K562 (cell line): ENCODE measurements around the gene MRPL10. TPM values are rescaled to one million over a fixed set of nuclear protein-coding genes. Genes with fewer than 3 reads are reported as not detected.

ENCODE experiments used
- ATAC-seq: fragments of 200-7000 bp; cut with Tn5 transposase; 3 replicates; pipeline ENCODE4 v1.9.1; 2020; ENCODE audit warnings: moderate library complexity
- BruUV-seq: library from RNA; stranded (reverse); fragments of 400-500 nt; replicated peaks from 2 replicates; lab custom pipeline; 2021; lab: Mats Ljungman, UMichigan
- CTCF ChIA-PET: fragments of 300-600 bp; formaldehyde crosslinking; extraction: SDS; loops from one replicate; lab custom pipeline; 2021; ENCODE audit warnings: low intra/inter-chr PET ratio; lab: Yijun Ruan, JAX
- POLR2A ChIA-PET: fragments of 300-600, 350-650 bp; sonication (Branson Sonifier 250); formaldehyde crosslinking; extraction: SDS; loops from one replicate; lab custom pipeline; 2021; ENCODE audit warnings: antibody characterized with exemption, inconsistent platforms; lab: Yijun Ruan, JAX
- DNase-seq, 4 experiments: peaks; one replicate each; pipeline versions ENCODE4 v3.0.0 to v3.0.0-alpha.2; 2011 to 2018; ENCODE audit warnings: low spot score in 3 of 4, mixed read lengths in 3 of 4; ENCODE audit errors: extremely low read depth in 1 of 4
- FAIRE-seq: peaks from 2 replicates; lab custom pipeline; 2011; peaks lifted over from hg19 to GRCh38; lab: Jason Lieb, UNC
- H2AFZ ChIP-seq: 2 replicates; pipeline ENCODE4 v1.6.0; 2011; ENCODE audit warnings: low read depth, low read length, control low read depth, inconsistent platforms
- H3K27ac ChIP-seq: fragments of 200-600 bp; 3 replicates; pipeline ENCODE4 v1.8.0; 2011; ENCODE audit warnings: low read depth, mild to moderate bottlenecking, control low read depth, inconsistent platforms, low read length, moderate library complexity, mixed read lengths; ENCODE audit errors: extremely low read depth
- H3K27me3 ChIP-seq, 2 experiments: fragments of 300-600 bp in 1 of 2; 2 replicates in 1 of 2; 3 replicates in 1 of 2; pipeline versions ENCODE4 v1.6.0 to v1.8.0; 2011; ENCODE audit warnings: inconsistent platforms in 2 of 2, low read length in 2 of 2, mild to moderate bottlenecking in 1 of 2, mixed read lengths in 1 of 2, moderate library complexity in 1 of 2; ENCODE audit not compliant: control insufficient read depth in 2 of 2, insufficient read depth in 2 of 2
- H3K36me3 ChIP-seq: fragments of 300-600 bp; 3 replicates; pipeline ENCODE4 v1.8.0; 2011; ENCODE audit warnings: mild to moderate bottlenecking, low read length, inconsistent platforms; ENCODE audit not compliant: control insufficient read depth, insufficient read depth
- H3K4me1 ChIP-seq, 2 experiments: fragments of 200-600 bp in 1 of 2; replicated peaks in 1 of 2; 2 replicates in 1 of 2; 3 replicates in 1 of 2; pipeline versions ENCODE4 v1.5.1 to v1.8.0; 2011; ENCODE audit warnings: inconsistent platforms in 2 of 2, low read length in 2 of 2, mild to moderate bottlenecking in 1 of 2, mixed read lengths in 1 of 2, moderate library complexity in 1 of 2; ENCODE audit not compliant: control insufficient read depth in 2 of 2, insufficient read depth in 2 of 2
- H3K4me2 ChIP-seq: 2 replicates; pipeline ENCODE4 v1.6.1; 2011; ENCODE audit warnings: low read length, control low read depth, inconsistent platforms, mixed read lengths; ENCODE audit not compliant: insufficient read depth
- H3K4me3 ChIP-seq: fragments of 200-600 bp; sonication (generic), shearing (Covaris generic); 2 replicates; pipeline ENCODE4 v1.5.1; 2016; ENCODE audit warnings: control low read depth, inconsistent platforms
- H3K79me2 ChIP-seq: fragments of 200-600 bp; 3 replicates; pipeline ENCODE4 v1.8.0; 2011; ENCODE audit warnings: low read length, inconsistent platforms; ENCODE audit not compliant: control insufficient read depth, insufficient read depth
- H3K9ac ChIP-seq, 2 experiments: 2 replicates each; pipeline versions ENCODE4 v1.6.0 to v1.6.1; 2011; ENCODE audit warnings: low read depth in 2 of 2, low read length in 2 of 2, control low read depth in 1 of 2, inconsistent platforms in 1 of 2, mild to moderate bottlenecking in 1 of 2, mixed read lengths in 1 of 2; ENCODE audit not compliant: insufficient read depth in 1 of 2
- H3K9me1 ChIP-seq: one replicate; pipeline ENCODE4 v1.6.0; 2011; ENCODE audit warnings: inconsistent platforms, mild to moderate bottlenecking, low read length, moderate library complexity; ENCODE audit not compliant: control insufficient read depth, insufficient read depth
- H3K9me3 ChIP-seq: replicated peaks from 2 replicates; pipeline ENCODE4 v1.5.1; 2011; ENCODE audit warnings: low read depth, low read length, inconsistent platforms; ENCODE audit not compliant: control insufficient read depth, insufficient read depth
- H4K20me1 ChIP-seq: replicated peaks from 2 replicates; pipeline ENCODE4 v1.6.1; 2011; ENCODE audit warnings: low read length, inconsistent platforms, mixed read lengths; ENCODE audit not compliant: control insufficient read depth, insufficient read depth
- ETV5 ChIP-seq: sonication (generic); formaldehyde crosslinking; IDR thresholded peaks from 2 replicates; pipeline ENCODE4 v1.4.0; 2020; ENCODE audit warnings: low read depth, mild to moderate bottlenecking, missing genetic modification reagents
- MEF2D ChIP-seq: conservative IDR thresholded peaks from 2 replicates; pipeline ENCODE4 v1.6.1; 2016; ENCODE audit warnings: low read depth, missing genetic modification characterization, missing compliant biosample characterization
- MEIS2 ChIP-seq: fragments of 450-650 bp; IDR thresholded peaks from 2 replicates; pipeline ENCODE4 v1.6.1; 2014; ENCODE audit warnings: mild to moderate bottlenecking; ENCODE audit not compliant: partially characterized antibody
- NBN ChIP-seq: fragments of 450-650 bp; IDR thresholded peaks from 2 replicates; pipeline ENCODE4 v1.6.1; 2016; ENCODE audit warnings: low read depth, mild to moderate bottlenecking
- NFRKB ChIP-seq: fragments of 450-650 bp; IDR thresholded peaks from 2 replicates; pipeline ENCODE4 v1.6.1; 2016; ENCODE audit warnings: low read depth
- PHB ChIP-seq: fragments of 250-450 bp; sonication (Bioruptor Pico); IDR thresholded peaks from 2 replicates; pipeline ENCODE4 v1.5.0; 2021
- SMARCE1 ChIP-seq: fragments of 450-650 bp; IDR thresholded peaks from 2 replicates; pipeline ENCODE4 v1.7.1; 2016; ENCODE audit warnings: mild to moderate bottlenecking
- TEAD4 ChIP-seq, 2 experiments: sonication (generic) in 1 of 2; formaldehyde crosslinking in 1 of 2; IDR thresholded peaks; 2 replicates each; pipeline versions ENCODE4 v1.6.1 to v1.8.0; 2012 to 2022; ENCODE audit warnings: borderline replicate concordance in 1 of 2, inconsistent platforms in 1 of 2, low read length in 1 of 2, mild to moderate bottlenecking in 1 of 2, missing genetic modification reagents in 1 of 2
- ZNF766 ChIP-seq: fragments of 200-800 bp; sonication (Bioruptor generic); conservative IDR thresholded peaks from 2 replicates; pipeline ENCODE4 v1.6.1; 2016; ENCODE audit warnings: missing genetic modification characterization, missing compliant biosample characterization
- WGBS: fragments of 100-300 bp; shearing (Covaris generic); methylation state at CpG from one replicate; pipeline ENCODE4 v1.1.6; 2016; ENCODE audit warnings: low coverage, mixed read lengths; ENCODE audit not compliant: insufficient coverage; ENCODE audit errors: missing lambda C conversion rate; 5-methylcytosine and 5-hydroxymethylcytosine counted together
- in situ Hi-C: fragments of 300-500 bp; cut with MboI; formaldehyde crosslinking; loops from 4 replicates; pipeline ENCODE4 v1.15.0; 2018; ENCODE audit warnings: inconsistent platforms, mixed read lengths
- intact Hi-C: fragments of 100-400 bp; cut with micrococcal nuclease; formaldehyde crosslinking; loops from 2 replicates; pipeline ENCODE4 v1.14.2; 2022
- polyA plus RNA-seq, 8 experiments: library from polyadenylated mRNA; depleted of rRNA in 4 of 8; stranded (reverse) in 5 of 8; unstranded in 3 of 8; fragments of >200 nt; fragmentation: Nextera tagmentation in 2 of 8; fragmentation: Illumina TruSeq in 1 of 8; extraction: Ambion mirVana in 2 of 8; extraction: Trizol in 1 of 8; gene quantifications; 2 replicates each; pipeline versions ENCODE4 v1.2.1 to v1.2.3, GENCODE V29; 2011 to 2014; ENCODE audit warnings: inconsistent platforms in 1 of 8, missing spikeins in 1 of 8
- total RNA-seq, 7 experiments: library from RNA; depleted of rRNA in 6 of 7; stranded (reverse); fragments of >200 nt in 6 of 7; fragmentation: Illumina TruSeq in 2 of 7; extraction: Trizol in 2 of 7; gene quantifications; 2 replicates each; pipeline versions ENCODE4 v1.2.1 to v1.2.3, GENCODE V29; 2011 to 2021; ENCODE audit warnings: low replicate concordance in 1 of 7
- TF ChIP-seq, protein P1 (sequence below), 2 experiments: fragments of 450-650 bp; IDR thresholded peaks; 2 replicates each; pipeline ENCODE4 v1.6.1; 2018; ENCODE audit warnings: mild to moderate bottlenecking in 2 of 2, low read depth in 1 of 2; ENCODE audit not compliant: partially characterized antibody in 2 of 2

The MRPL10 gene
- total and polyA plus RNA-seq, 9 of the 15 experiments (the other 6 are each of a cell fraction or from before 2014, with no cell fraction given): 27.8 to 105 (median 67.3) TPM

DNA sequence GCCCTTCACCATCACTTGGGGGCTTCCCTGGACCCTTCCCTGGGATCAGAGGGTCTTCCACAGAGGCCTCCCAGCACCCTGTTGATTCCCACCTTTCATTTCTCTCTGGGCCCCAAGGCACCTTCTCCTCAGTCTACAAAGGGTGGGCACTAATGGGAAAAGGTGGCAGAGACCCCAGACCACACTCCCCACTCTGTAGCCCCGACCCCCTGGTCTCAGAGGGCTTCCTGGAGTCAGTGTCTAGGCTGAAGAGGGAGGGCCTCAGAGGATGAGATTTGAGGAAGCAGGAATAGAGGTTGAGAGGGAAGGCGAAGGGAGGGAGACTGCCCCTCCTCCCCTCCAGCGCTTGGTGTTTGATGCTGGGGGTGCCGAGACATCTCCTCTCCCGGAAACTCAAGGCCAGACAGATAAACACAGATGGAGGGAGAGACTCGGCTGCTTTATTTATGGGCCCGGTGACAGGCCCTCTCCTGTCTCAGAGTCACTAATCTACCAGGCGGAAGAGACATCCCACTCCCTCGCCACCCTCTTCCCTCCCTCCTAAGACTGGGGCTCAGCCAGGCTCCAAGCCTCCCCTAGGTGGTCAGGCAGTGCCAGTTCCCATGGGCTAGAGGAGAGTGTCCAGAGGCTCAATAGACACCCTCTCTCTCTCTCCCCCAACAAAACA, 46.2 kb upstream of the MRPL10 start (continued):
- TF ChIP-seq NBN (peak; percentile 52; the same call in 1 of the 2 replicates), NFRKB (no peak)
- TF ChIP-seq, all 486 proteins: peak for 117

DNA sequence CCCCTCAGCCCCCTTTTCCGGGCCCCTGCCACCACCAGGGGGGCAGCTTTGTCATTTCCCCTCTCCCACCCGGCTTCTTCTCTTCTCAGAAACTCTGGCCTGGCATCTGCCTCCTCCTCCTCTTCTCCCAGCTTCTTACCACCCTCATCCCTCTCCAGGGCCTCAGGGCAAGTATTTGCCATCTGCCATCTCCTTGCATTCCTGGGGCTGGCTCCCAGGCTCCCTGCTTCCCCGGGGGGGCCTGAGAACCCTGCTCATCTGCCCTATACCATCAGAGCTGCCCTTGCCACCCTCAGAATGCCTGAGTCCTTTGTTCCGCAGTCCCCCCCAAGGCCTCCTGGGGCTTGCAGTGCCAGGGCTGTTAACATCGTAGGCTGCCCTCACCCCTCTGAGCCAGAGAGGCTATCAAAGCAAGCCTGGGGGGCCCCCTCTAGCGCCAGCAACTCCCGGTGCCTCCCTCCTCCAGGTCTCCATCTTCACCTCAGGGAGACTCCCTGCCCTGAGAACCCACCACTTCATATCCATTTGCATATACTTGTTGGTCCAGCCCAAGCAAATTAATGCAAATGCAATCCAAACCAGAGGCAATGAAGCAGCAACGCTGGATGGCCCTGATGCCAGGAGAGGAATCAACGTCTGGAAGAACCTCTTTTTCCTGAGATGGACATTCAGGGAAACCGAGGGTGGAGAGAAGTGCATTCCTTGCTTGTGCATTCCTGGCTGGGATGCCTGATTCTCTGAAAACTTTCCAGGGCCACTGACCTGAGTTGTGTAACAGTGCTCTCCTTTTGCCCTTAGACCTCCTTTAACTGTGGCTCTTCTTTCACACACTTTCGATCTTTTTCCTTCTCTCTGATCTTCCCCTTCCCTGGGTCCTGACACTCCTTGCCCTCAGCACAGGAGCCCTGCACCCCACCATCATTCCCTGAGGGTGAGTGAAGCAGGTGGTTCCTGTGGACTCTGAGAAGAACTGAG, 44.0 kb upstream of the MRPL10 start:
- peaks cover 45 to 47% of the 10 kb centered on the region in 2 experiments for H3K4me1 ChIP-seq
- ATAC-seq (no peak), FAIRE-seq (no peak), DNase-seq (no peak)
- no peaks in the 10 kb centered on the region for H3K79me2 ChIP-seq
- H3K4me3 ChIP-seq: no peak overlapping the region
- in situ Hi-C loops (no loop called here), intact Hi-C loops (no loop called here)
- ChIA-PET CTCF (interaction anchor here (0.7 kb wide), 1 partner anchor 8 kb away, joined by 3 read pairs; no protein-coding TSS in a partner anchor), POLR2A (interaction anchor here (0.7 to 1.2 kb wide), 3 partner anchors 8 to 33 kb away, joined by 3 to 5 read pairs (median 3); partner anchors contain the start of gene SP6)
- TF ChIP-seq MEF2D (tag) (no peak), ZNF766 (CRISPR knock-in tag) (no peak), MEIS2 (no peak), SMARCE1 (no peak), ETV5 (CRISPR knock-in tag) (no peak), PHB (CRISPR knock-in tag) (no peak), TEAD4 (IDR thresholded peaks at IDR 0.05; ENCODE audit: low read length) (no peak), TEAD4 (CRISPR knock-in tag; IDR thresholded peaks at IDR 0.05; ENCODE audit: borderline replicate concordance) (no peak)
- TF ChIP-seq, protein P1, sequence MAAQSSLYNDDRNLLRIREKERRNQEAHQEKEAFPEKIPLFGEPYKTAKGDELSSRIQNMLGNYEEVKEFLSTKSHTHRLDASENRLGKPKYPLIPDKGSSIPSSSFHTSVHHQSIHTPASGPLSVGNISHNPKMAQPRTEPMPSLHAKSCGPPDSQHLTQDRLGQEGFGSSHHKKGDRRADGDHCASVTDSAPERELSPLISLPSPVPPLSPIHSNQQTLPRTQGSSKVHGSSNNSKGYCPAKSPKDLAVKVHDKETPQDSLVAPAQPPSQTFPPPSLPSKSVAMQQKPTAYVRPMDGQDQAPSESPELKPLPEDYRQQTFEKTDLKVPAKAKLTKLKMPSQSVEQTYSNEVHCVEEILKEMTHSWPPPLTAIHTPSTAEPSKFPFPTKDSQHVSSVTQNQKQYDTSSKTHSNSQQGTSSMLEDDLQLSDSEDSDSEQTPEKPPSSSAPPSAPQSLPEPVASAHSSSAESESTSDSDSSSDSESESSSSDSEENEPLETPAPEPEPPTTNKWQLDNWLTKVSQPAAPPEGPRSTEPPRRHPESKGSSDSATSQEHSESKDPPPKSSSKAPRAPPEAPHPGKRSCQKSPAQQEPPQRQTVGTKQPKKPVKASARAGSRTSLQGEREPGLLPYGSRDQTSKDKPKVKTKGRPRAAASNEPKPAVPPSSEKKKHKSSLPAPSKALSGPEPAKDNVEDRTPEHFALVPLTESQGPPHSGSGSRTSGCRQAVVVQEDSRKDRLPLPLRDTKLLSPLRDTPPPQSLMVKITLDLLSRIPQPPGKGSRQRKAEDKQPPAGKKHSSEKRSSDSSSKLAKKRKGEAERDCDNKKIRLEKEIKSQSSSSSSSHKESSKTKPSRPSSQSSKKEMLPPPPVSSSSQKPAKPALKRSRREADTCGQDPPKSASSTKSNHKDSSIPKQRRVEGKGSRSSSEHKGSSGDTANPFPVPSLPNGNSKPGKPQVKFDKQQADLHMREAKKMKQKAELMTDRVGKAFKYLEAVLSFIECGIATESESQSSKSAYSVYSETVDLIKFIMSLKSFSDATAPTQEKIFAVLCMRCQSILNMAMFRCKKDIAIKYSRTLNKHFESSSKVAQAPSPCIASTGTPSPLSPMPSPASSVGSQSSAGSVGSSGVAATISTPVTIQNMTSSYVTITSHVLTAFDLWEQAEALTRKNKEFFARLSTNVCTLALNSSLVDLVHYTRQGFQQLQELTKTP (IDR thresholded peaks at IDR 0.05; ENCODE audit: low read depth in 1 of 2, partially characterized antibody in 2 of 2): no peak
- 31% methylated on average over 10 of the region's 11 CpGs for WGBS
- H3K27ac ChIP-seq: no peak overlapping the region
- no TSS peak for BruUV-seq
- no peak overlapping the region for H3K4me2 ChIP-seq
- H3K9me3 ChIP-seq: no peaks in the 10 kb centered on the region
- H3K9me1 ChIP-seq: no peaks in the 10 kb centered on the region
- no peak overlapping the region; a peak in 1 of 4 replicates for H3K9ac ChIP-seq
- H3K27me3 ChIP-seq: no peaks in the 10 kb centered on the region
- no peaks in the 10 kb centered on the region for H3K36me3 ChIP-seq
- H2AFZ ChIP-seq: no peak overlapping the region
- no peaks in the 10 kb centered on the region for H4K20me1 ChIP-seq
